HL-60 (cell line): Measurements from ENCODE around the gene FCRL1.

Source experiments
- GABPA ChIP-seq: IDR thresholded peaks from 2 replicates; pipeline ENCODE4 v1.6.1; 2012; ENCODE audit warnings: low read depth
- POLR2AphosphoS5 ChIP-seq: IDR thresholded peaks from 2 replicates; pipeline ENCODE4 v1.6.1; 2012; ENCODE audit warnings: low read depth
- TF ChIP-seq, protein P1 (sequence below): IDR thresholded peaks from one replicate; pipeline ENCODE4 v1.5.1; 2011; ENCODE audit warnings: low read length, control low read depth, inconsistent platforms; ENCODE audit not compliant: insufficient read depth
- TF ChIP-seq, protein P2 (sequence below): IDR thresholded peaks from 2 replicates; pipeline ENCODE4 v1.6.1; 2012; ENCODE audit warnings: low read depth; ENCODE audit not compliant: insufficient replicate concordance

- TF ChIP-seq, protein P1, sequence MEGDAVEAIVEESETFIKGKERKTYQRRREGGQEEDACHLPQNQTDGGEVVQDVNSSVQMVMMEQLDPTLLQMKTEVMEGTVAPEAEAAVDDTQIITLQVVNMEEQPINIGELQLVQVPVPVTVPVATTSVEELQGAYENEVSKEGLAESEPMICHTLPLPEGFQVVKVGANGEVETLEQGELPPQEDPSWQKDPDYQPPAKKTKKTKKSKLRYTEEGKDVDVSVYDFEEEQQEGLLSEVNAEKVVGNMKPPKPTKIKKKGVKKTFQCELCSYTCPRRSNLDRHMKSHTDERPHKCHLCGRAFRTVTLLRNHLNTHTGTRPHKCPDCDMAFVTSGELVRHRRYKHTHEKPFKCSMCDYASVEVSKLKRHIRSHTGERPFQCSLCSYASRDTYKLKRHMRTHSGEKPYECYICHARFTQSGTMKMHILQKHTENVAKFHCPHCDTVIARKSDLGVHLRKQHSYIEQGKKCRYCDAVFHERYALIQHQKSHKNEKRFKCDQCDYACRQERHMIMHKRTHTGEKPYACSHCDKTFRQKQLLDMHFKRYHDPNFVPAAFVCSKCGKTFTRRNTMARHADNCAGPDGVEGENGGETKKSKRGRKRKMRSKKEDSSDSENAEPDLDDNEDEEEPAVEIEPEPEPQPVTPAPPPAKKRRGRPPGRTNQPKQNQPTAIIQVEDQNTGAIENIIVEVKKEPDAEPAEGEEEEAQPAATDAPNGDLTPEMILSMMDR, result no peak
- TF ChIP-seq POLR2AphosphoS5, result no peak
- TF ChIP-seq, protein P2, sequence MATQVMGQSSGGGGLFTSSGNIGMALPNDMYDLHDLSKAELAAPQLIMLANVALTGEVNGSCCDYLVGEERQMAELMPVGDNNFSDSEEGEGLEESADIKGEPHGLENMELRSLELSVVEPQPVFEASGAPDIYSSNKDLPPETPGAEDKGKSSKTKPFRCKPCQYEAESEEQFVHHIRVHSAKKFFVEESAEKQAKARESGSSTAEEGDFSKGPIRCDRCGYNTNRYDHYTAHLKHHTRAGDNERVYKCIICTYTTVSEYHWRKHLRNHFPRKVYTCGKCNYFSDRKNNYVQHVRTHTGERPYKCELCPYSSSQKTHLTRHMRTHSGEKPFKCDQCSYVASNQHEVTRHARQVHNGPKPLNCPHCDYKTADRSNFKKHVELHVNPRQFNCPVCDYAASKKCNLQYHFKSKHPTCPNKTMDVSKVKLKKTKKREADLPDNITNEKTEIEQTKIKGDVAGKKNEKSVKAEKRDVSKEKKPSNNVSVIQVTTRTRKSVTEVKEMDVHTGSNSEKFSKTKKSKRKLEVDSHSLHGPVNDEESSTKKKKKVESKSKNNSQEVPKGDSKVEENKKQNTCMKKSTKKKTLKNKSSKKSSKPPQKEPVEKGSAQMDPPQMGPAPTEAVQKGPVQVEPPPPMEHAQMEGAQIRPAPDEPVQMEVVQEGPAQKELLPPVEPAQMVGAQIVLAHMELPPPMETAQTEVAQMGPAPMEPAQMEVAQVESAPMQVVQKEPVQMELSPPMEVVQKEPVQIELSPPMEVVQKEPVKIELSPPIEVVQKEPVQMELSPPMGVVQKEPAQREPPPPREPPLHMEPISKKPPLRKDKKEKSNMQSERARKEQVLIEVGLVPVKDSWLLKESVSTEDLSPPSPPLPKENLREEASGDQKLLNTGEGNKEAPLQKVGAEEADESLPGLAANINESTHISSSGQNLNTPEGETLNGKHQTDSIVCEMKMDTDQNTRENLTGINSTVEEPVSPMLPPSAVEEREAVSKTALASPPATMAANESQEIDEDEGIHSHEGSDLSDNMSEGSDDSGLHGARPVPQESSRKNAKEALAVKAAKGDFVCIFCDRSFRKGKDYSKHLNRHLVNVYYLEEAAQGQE, result no peak
- no peak for TF ChIP-seq GABPA
Measured at GRCh38 chr1:157776971-157777391, 42.9 kb downstream of the FCRL1 start, which contains the start of gene FCRL2.
